Activated CD4-positive, alpha-beta T cell treated with anti-CD3 and anti-CD28 coated beads, Interleukin-2, amount 50 U/mL, for 16 hours (primary cell): Measurements from ENCODE around the gene SAP30BP.

ENCODE experiments used
- DNase-seq: peaks from one replicate; pipeline ENCODE4 v3.0.0-alpha.2; 2020

Gene SAP30BP

GRCh38 chr17:75748706-75749105, 81.6 kb downstream of the SAP30BP start:
- no peak for DNase-seq

- DNase-seq: peak; percentile 87
These were observed 82.6 kb downstream of the SAP30BP start for GRCh38 chr17:75749545-75750389.

- DNase-seq: no peak
These were observed 83.7 kb downstream of the SAP30BP start for GRCh38 chr17:75750661-75751423.

DNA sequence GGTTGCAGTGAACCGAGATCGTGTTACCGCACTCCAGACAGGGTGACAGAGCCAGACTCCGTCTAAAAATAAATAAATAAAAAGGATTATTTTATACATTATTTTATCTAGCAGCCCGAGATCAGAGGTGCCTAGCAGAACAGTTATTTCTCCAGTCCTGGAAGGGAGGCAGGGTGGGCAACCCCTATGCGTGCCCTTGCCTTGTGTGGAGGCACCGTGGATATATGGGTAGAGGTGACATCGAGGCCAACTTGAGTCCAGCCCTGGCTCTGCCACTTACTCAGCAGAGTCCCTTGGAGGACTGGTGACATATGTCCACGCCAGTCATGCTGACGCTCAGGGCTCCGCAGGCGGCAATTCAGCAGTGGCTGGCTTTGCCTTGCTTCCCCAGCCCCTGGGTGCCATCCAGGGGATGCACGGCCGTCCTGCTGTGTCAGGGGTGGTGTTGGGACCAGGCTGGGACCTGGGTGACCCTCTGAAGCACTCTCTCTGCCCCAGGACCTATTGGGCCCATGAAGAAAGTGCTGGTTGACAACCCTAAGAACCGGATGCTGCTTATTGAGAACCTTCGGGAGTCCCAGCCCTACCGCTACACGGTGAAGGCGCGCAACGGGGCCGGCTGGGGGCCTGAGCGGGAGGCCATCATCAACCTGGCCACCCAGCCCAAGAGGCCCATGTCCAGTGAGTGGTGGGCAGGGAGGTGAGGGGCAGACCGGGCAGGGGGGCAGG, 84.7 kb downstream of the SAP30BP start:
- no peak for DNase-seq

GRCh38 chr17:75752405-75752709, 85.2 kb downstream of the SAP30BP start:
- no peak for DNase-seq

DNA sequence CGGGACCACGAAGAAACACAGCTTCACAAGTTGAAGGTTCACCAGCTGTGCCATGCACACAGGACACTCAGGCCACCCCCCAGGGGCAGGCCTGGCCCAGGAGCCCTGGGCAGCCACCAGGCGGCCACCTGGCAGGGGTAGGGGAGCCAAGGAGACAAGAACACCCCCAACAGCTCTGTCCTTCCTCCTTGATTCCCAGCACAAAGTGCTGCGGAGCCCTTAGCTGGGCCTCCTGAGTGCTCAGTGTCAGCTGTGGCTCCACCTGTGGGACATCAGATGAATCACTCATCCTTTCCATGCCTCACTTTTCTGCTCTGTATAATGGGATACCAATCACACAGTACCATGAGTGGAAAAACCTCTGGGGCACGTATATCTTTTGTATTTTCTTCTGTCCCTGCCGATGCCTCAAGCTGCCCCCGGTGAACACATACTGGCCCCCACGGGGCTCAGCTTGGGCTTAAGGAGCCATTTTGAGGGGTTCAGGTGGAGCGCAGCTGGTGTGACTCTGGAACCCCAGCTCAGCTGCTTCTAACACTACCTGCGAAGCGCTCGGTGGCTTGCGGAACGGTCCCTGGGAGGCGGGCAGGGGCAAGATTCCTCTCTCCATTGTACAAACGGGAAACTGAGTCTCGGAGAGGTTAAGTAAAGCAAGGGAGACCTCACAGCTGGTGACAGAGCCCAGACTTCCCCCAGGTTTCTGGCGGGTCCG, 85.8 kb downstream of the SAP30BP start:
- DNase-seq: peak; percentile 41

- peak; percentile 71 for DNase-seq
These were observed 86.6 kb downstream of the SAP30BP start for GRCh38 chr17:75753514-75754377.

- DNase-seq: no peak
These were observed 87.5 kb downstream of the SAP30BP start for GRCh38 chr17:75754378-75755204.

DNA sequence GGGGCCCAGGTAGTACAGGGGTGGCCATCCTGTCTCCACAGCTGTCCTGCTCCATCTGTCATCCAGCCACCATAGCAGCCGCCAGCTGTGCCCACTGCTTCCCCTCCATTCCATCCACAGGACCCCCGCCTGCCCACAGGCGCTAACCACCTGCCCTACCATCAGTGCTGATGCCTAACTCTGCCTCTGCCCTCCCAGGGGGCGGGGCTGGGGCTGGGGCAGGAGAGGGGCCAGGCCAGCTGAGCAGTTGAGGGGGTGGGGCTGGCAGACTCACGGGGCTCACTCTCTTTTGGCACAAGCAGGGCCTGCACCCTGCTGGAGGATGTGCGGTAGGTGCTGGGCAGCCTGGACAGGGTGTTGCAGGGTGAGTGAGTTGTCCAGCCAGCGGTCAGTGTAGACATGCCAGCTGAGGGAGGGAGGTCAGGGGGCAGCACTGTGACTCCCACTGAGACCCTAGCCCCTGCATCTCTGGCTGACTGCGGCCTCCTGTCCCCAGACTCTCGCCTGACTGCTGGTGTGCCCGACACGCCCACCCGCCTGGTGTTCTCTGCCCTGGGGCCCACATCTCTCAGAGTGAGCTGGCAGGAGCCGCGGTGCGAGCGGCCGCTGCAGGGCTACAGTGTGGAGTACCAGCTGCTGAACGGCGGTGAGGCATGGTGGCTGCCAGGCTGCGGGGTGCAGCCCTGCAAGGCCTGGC, 88.2 kb downstream of the SAP30BP start:
- no peak for DNase-seq

DNA sequence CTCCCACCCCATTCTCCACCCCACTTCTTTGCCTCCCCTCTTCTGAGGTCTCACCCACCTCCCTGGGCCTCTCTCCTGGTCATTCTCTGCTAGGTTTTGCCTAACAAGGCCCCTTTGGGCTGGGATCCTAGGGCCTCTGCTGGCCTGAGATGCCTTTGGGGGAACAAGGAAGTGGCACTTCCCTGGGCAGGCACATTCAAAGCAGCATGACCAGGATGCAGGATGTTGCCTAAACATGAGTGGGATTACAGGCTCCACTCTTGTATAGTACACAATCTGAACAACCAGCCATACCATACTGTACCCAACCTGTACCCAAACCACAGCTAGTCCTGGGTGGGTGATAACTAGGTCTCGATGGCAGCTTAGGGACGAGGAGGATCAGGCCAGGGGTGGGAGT, 88.9 kb downstream of the SAP30BP start:
- DNase-seq: no peak

- no peak for DNase-seq
These were observed 89.4 kb downstream of the SAP30BP start for GRCh38 chr17:75756451-75757085.

DNA sequence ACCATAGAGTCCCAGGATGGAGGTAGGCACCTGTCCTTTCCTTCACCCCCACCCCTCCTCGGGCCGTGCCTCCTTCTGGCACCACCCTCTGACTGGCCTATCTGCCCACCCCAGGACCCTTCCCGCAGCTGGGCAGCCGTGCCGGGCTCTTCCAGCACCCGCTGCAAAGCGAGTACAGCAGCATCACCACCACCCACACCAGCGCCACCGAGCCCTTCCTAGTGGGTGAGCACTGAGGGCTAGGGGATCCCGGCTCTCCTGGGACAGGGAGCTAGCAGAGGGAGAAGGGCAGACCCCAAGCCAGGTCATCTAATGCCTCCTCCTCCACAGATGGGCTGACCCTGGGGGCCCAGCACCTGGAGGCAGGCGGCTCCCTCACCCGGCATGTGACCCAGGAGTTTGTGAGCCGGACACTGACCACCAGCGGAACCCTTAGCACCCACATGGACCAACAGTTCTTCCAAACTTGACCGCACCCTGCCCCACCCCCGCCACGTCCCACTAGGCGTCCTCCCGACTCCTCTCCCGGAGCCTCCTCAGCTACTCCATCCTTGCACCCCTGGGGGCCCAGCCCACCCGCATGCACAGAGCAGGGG, 90.0 kb downstream of the SAP30BP start:
- DNase-seq: no peak
